A673 (cell line): Measurements from ENCODE around the gene IRS4. TPM values are rescaled to one million over a fixed set of nuclear protein-coding genes. Genes with fewer than 3 reads are reported as not detected.

Experiments used
- BruUV-seq: library from RNA; stranded (reverse); fragments of 400-500 nt; replicated peaks from 2 replicates; lab custom pipeline; 2021; lab: Mats Ljungman, UMichigan
- CTCF ChIA-PET: fragments of 300-600 bp; sonication (Branson Sonifier 250); formaldehyde crosslinking; loops from one replicate; lab custom pipeline; 2022; ENCODE audit warnings: antibody characterized with exemption; lab: Charles Lee
- POLR2A ChIA-PET: fragments of 300-600 bp; sonication (Branson Sonifier 250); formaldehyde crosslinking; loops from one replicate; lab custom pipeline; 2022; ENCODE audit warnings: antibody characterized with exemption; ENCODE audit not compliant: low non-redundant PET; lab: Charles Lee
- DNase-seq: peaks from one replicate; pipeline ENCODE4 v3.0.0-alpha.2; 2015; ENCODE audit warnings: low spot score
- H3K27ac ChIP-seq: fragments of 200-600 bp; sonication (generic); 2 replicates; pipeline ENCODE4 v1.5.1; 2016; ENCODE audit warnings: mixed run types, low read depth, mild to moderate bottlenecking, mixed read lengths, antibody characterized with exemption, low read length; ENCODE audit not compliant: poor library complexity, severe bottlenecking
- H3K27me3 ChIP-seq: fragments of 200-600 bp; sonication (generic); replicated peaks from 2 replicates; pipeline ENCODE4 v1.6.1; 2017; ENCODE audit warnings: mixed run types, low read depth, mild to moderate bottlenecking, mixed read lengths, antibody characterized with exemption, low read length; ENCODE audit not compliant: insufficient read depth, poor library complexity
- H3K36me3 ChIP-seq: fragments of 200-600 bp; sonication (generic); 2 replicates; pipeline ENCODE4 v1.6.1; 2016; ENCODE audit warnings: mixed run types, mild to moderate bottlenecking, mixed read lengths, antibody characterized with exemption, low read length; ENCODE audit not compliant: insufficient read depth, poor library complexity, severe bottlenecking
- H3K4me1 ChIP-seq: fragments of 200-600 bp; sonication (generic); 2 replicates; pipeline ENCODE4 v1.6.1; 2017; ENCODE audit warnings: mixed run types, mild to moderate bottlenecking, mixed read lengths, antibody characterized with exemption, low read length; ENCODE audit not compliant: insufficient read depth, poor library complexity, severe bottlenecking
- H3K4me3 ChIP-seq: fragments of 200-600 bp; sonication (generic); 2 replicates; pipeline ENCODE4 v1.5.1; 2016; ENCODE audit warnings: low read depth, mixed run types, mild to moderate bottlenecking, mixed read lengths, low read length; ENCODE audit not compliant: poor library complexity, severe bottlenecking
- H3K9me3 ChIP-seq: fragments of 200-600 bp; sonication (generic); 2 replicates; pipeline ENCODE4 v1.6.1; 2016; ENCODE audit warnings: mixed run types, low read depth, mild to moderate bottlenecking, mixed read lengths, antibody characterized with exemption, low read length; ENCODE audit not compliant: poor library complexity, severe bottlenecking
- CTCF ChIP-seq: fragments of 300-800, 200-600 bp; sonication (generic); conservative IDR thresholded peaks from 2 replicates; pipeline ENCODE4 v1.5.1; 2017; ENCODE audit warnings: low read depth, mild to moderate bottlenecking, antibody characterized with exemption, low read length, moderate library complexity, mixed read lengths
- EZH2 ChIP-seq: fragments of 200-600 bp; sonication (generic); IDR thresholded peaks from 2 replicates; pipeline ENCODE4 v1.6.1; 2017; ENCODE audit warnings: borderline replicate concordance, low read depth, mild to moderate bottlenecking, mixed read lengths, antibody characterized with exemption, low read length; ENCODE audit not compliant: poor library complexity, severe bottlenecking
- intact Hi-C: fragments of 100-400 bp; cut with micrococcal nuclease; formaldehyde crosslinking; loops from one replicate; pipeline ENCODE4 v1.10.0; 2022; ENCODE audit not compliant: unreplicated experiment
- total RNA-seq: library from RNA; stranded (reverse); gene quantifications from 2 replicates; pipeline ENCODE4 v1.2.3, GENCODE V29; 2021

IRS4 gene
- total RNA-seq, 1 experiment from 2014 or later: not detected

GRCh38 chrX:108712886-108713285, 23.5 kb downstream of the IRS4 start:
- intact Hi-C loops: no loop called here
- BruUV-seq: no TSS peak
- Histone ChIP-seq H3K27ac (no peak overlapping the region), H3K9me3 (no peaks in the 10 kb centered on the region), H3K27me3 (no peaks in the 10 kb centered on the region), H3K36me3 (no peaks in the 10 kb centered on the region), H3K4me1 (no peaks in the 10 kb centered on the region), H3K4me3 (no peak overlapping the region)
- CTCF ChIA-PET: no interaction called here
- POLR2A ChIA-PET: no interaction called here
- DNase-seq: no peak
- TF ChIP-seq EZH2 (no peak), CTCF (no peak)

GRCh38 chrX:108704839-108705238, 31.5 kb downstream of the IRS4 start:
- CTCF ChIA-PET: no interaction called here
- POLR2A ChIA-PET: no interaction called here
- no TSS peak for BruUV-seq
- no peak for DNase-seq
- no peak overlapping the region for H3K4me3 ChIP-seq
- intact Hi-C loops: loop anchor here (10.0 kb wide), 1 partner anchor 1180 kb away; no protein-coding TSS in a partner anchor
- TF ChIP-seq EZH2 (no peak), CTCF (no peak)
- no peaks in the 10 kb centered on the region for H3K36me3 ChIP-seq
- H3K27me3 ChIP-seq: peaks cover 3% of the 10 kb centered on the region
- no peaks in the 10 kb centered on the region for H3K4me1 ChIP-seq
- H3K9me3 ChIP-seq: no peaks in the 10 kb centered on the region
- no peak overlapping the region for H3K27ac ChIP-seq

GRCh38 chrX:108702530-108702929, 33.8 kb downstream of the IRS4 start:
- no peak for DNase-seq
- Histone ChIP-seq H3K4me3 (no peak overlapping the region), H3K27me3 (peaks cover 3% of the 10 kb centered on the region), H3K9me3 (no peaks in the 10 kb centered on the region), H3K36me3 (no peaks in the 10 kb centered on the region), H3K27ac (no peak overlapping the region), H3K4me1 (no peaks in the 10 kb centered on the region)
- BruUV-seq: no TSS peak
- TF ChIP-seq CTCF: no peak
- CTCF ChIA-PET: no interaction called here
- POLR2A ChIA-PET: no interaction called here
- intact Hi-C loops: loop anchor here (10.0 kb wide), 1 partner anchor 1182 kb away; no protein-coding TSS in a partner anchor
